Calu3 (cell line): ENCODE measurements around the gene CD101. TPM values are rescaled to one million over a fixed set of nuclear protein-coding genes. Genes with fewer than 3 reads are reported as not detected.

Experiments
- BruUV-seq: library from RNA; stranded (reverse); fragments of 400-500 nt; replicated peaks from 2 replicates; lab custom pipeline; 2021; lab: Mats Ljungman, UMichigan
- CTCF ChIA-PET: fragments of 300-600 bp; sonication (Branson Sonifier 250); formaldehyde crosslinking; loops from one replicate; lab custom pipeline; 2022; ENCODE audit warnings: antibody characterized with exemption; lab: Charles Lee
- DNase-seq: peaks from one replicate; pipeline ENCODE4 v3.0.0; 2022
- H3K27ac Mint-ChIP-seq: one replicate; pipeline ENCODE4 v1.8.0; 2022; ENCODE audit warnings: mixed read lengths; ENCODE audit not compliant: unreplicated experiment
- H3K27me3 Mint-ChIP-seq: one replicate; pipeline ENCODE4 v1.8.0; 2022; ENCODE audit warnings: mixed read lengths; ENCODE audit not compliant: unreplicated experiment
- H3K36me3 Mint-ChIP-seq: one replicate; pipeline ENCODE4 v1.8.0; 2022; ENCODE audit warnings: mild to moderate bottlenecking, moderate library complexity, mixed read lengths; ENCODE audit not compliant: insufficient read depth, unreplicated experiment
- H3K4me1 Mint-ChIP-seq: one replicate; pipeline ENCODE4 v1.8.0; 2022; ENCODE audit warnings: mild to moderate bottlenecking, low read depth, mixed read lengths; ENCODE audit not compliant: unreplicated experiment
- H3K4me3 Mint-ChIP-seq: one replicate; pipeline ENCODE4 v1.8.0; 2022; ENCODE audit warnings: mild to moderate bottlenecking, low read depth, moderate library complexity, mixed read lengths; ENCODE audit not compliant: unreplicated experiment
- H3K9me3 Mint-ChIP-seq: one replicate; pipeline ENCODE4 v1.8.0; 2022; ENCODE audit warnings: low read depth, mixed read lengths; ENCODE audit not compliant: unreplicated experiment
- intact Hi-C: fragments of 100-400 bp; cut with micrococcal nuclease; formaldehyde crosslinking; loops from one replicate; pipeline ENCODE4 v1.10.0; 2022; ENCODE audit not compliant: unreplicated experiment
- total RNA-seq: library from RNA; stranded (reverse); gene quantifications from 2 replicates; pipeline ENCODE4 v1.2.3, GENCODE V29; 2022
- TF ChIP-seq, protein P1 (sequence below): fragments of 200-600 bp; IDR thresholded peaks from one replicate; pipeline ENCODE4 v1.8.0; 2022; ENCODE audit warnings: antibody characterized with exemption; ENCODE audit not compliant: unreplicated experiment

CD101 gene
- total RNA-seq, 1 experiment from 2014 or later, result 0.31 TPM

DNA sequence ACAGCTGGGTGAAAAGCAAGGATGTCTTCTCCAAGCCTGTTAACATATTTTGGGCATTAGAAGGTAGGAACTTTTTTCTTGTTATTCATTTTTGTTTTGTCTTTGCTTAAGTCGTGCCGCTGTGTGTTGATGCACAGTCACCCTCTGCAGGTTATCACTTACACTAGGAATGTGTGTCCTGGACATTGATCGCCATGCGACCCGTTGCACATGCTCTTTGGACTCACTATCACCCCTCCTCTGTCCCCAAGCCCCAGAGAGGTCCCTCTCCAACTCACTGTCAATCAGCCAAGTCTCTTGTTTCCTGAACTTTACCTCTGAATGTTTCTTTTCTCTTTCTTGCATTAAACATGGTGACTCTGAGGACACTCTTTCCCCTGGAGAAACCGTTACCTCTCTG is 40.0 kb upstream of the CD101 start:
- Mint-ChIP-seq H3K4me1 (no peaks in the 10 kb centered on the region), H3K9me3 (no peaks in the 10 kb centered on the region), H3K27me3 (no peaks in the 10 kb centered on the region), H3K27ac (no peak overlapping the region), H3K4me3 (no peak overlapping the region), H3K36me3 (no peaks in the 10 kb centered on the region)
- BruUV-seq, result no TSS peak
- intact Hi-C loops, result no loop called here
- CTCF ChIA-PET, result no interaction called here
- no peak for DNase-seq
- TF ChIP-seq, protein P1, sequence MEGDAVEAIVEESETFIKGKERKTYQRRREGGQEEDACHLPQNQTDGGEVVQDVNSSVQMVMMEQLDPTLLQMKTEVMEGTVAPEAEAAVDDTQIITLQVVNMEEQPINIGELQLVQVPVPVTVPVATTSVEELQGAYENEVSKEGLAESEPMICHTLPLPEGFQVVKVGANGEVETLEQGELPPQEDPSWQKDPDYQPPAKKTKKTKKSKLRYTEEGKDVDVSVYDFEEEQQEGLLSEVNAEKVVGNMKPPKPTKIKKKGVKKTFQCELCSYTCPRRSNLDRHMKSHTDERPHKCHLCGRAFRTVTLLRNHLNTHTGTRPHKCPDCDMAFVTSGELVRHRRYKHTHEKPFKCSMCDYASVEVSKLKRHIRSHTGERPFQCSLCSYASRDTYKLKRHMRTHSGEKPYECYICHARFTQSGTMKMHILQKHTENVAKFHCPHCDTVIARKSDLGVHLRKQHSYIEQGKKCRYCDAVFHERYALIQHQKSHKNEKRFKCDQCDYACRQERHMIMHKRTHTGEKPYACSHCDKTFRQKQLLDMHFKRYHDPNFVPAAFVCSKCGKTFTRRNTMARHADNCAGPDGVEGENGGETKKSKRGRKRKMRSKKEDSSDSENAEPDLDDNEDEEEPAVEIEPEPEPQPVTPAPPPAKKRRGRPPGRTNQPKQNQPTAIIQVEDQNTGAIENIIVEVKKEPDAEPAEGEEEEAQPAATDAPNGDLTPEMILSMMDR, result no peak

DNA sequence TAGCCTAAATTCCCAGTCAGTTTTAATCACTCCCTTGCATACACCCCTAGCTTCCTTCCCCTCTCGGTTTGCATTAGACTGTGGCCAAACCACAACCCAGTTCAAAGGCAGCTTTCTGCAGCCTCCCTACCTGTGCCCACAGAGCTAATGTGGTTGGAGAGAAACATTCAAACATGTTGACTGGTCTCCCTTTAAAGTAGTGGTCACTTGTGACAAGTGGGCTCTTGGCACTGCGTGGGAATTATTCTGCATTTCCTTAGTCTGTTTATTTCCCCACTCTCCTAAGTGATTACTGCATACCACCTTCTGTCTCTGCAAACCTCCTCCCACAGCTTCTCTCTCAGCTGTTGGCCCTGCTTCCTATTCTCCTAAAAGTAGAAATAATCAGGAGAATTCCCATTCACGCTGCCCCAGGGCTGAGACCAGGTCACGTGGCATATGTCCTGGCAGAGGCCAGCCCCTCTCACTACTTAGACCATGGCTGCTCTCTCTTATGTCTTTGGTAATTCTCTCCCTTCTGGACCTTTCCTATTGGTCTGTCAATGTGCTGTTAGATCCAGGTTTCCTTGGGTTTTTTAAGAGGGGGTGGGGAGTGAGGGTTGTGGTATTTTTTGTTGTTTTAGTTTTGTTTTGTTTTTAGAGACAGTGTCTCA is 38.4 kb upstream of the CD101 start:
- CTCF ChIA-PET, result no interaction called here
- Mint-ChIP-seq H3K27me3 (no peaks in the 10 kb centered on the region), H3K4me3 (no peak overlapping the region), H3K36me3 (no peaks in the 10 kb centered on the region), H3K9me3 (no peaks in the 10 kb centered on the region), H3K27ac (no peak overlapping the region), H3K4me1 (no peaks in the 10 kb centered on the region)
- intact Hi-C loops, result no loop called here
- TF ChIP-seq, protein P1, result no peak
- DNase-seq, result no peak
- no TSS peak for BruUV-seq

DNA sequence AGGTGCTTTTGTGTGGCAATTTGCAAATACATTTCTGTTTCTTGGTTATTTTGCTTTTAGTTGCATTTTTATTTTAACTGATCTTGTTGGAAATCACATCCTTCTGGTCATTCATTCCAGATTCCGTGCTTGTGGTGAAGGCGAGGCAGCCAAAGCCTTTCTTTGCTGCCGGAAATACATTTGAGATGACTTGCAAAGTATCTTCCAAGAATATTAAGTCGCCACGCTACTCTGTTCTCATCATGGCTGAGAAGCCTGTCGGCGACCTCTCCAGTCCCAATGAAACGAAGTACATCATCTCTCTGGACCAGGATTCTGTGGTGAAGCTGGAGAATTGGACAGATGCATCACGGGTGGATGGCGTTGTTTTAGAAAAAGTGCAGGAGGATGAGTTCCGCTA is 34.8 kb upstream of the CD101 start:
- no peak overlapping the region for H3K4me3 Mint-ChIP-seq
- no peak for DNase-seq
- no peaks in the 10 kb centered on the region for H3K9me3 Mint-ChIP-seq
- H3K36me3 Mint-ChIP-seq, result no peaks in the 10 kb centered on the region
- BruUV-seq, result no TSS peak
- no peaks in the 10 kb centered on the region for H3K27me3 Mint-ChIP-seq
- intact Hi-C loops, result no loop called here
- CTCF ChIA-PET, result no interaction called here
- TF ChIP-seq, protein P1, result no peak
- H3K27ac Mint-ChIP-seq, result no peak overlapping the region
- no peaks in the 10 kb centered on the region for H3K4me1 Mint-ChIP-seq

DNA sequence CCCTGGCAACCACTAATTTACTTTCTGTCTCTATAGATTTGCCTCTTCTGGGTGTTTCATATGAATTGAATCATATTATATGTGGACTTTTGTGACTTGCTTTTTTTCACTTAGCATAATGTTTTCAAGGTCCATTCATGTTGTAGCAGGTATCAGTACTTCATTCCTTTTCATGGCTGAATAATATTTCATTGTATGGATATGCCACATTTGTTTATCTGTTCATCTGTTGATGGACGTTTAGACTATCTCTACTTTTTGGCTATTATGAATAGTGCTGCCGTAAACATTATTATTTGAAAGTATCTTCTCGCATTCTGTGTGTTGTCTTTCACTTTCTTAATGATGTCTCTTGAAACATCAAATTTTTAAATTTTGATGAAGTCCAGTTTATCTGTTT is 32.8 kb upstream of the CD101 start:
- Mint-ChIP-seq H3K4me3 (no peak overlapping the region), H3K9me3 (no peaks in the 10 kb centered on the region), H3K27me3 (no peaks in the 10 kb centered on the region), H3K36me3 (no peaks in the 10 kb centered on the region), H3K4me1 (no peaks in the 10 kb centered on the region), H3K27ac (no peak overlapping the region)
- TF ChIP-seq, protein P1, result no peak
- CTCF ChIA-PET, result no interaction called here
- no TSS peak for BruUV-seq
- intact Hi-C loops, result no loop called here
- no peak for DNase-seq
